GM19023 (cell line): ENCODE results near the gene CDK11B.
"Not testable (repeated sequence)": the region's sequence is repeated elsewhere in the genome, so short reads cannot be mapped to it uniquely, and the experiment has no call there.

Experiments used
- ATAC-seq: cut with Tn5 transposase; IDR thresholded peaks from one replicate; pipeline ENCODE4 v1.9.1; 2021; ENCODE audit warnings: mild to moderate bottlenecking, moderate library complexity; ENCODE audit not compliant: unreplicated experiment

The CDK11B gene

DNA sequence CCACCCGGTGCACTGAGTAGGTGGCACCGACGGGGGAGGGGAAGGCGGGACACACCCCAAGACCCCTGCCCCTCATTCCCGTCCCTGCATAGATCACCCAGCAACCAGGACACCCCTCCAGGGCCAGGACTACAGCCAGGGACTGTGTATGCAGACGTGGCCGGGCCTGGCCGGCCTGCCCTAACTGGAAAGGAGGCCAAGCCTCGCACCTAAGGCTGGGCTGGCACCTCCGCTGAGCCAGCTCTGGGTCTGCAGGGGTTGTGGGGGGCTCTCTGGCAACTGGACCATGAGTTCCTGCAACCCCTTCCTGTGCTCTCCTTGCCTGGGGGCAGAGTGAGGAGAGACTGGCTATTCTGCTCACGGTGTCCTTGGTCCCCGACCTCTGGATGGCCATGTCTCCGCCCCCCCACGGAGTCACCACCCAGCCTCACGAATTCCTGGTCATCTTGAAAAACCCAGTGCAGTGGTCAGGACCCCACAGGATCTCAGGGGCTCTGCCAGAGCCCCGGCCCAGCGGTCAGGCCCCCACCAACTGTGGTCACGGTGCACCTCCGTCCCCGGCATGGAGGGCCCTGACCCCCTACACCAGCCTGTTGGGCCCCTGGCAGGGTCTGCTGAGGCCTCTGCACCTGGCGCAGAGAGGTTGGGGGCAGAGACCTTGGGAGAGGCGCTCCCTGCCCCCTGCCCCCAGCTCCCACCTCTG, 57.8 kb downstream of the CDK11B start:
- ATAC-seq: no peak

DNA sequence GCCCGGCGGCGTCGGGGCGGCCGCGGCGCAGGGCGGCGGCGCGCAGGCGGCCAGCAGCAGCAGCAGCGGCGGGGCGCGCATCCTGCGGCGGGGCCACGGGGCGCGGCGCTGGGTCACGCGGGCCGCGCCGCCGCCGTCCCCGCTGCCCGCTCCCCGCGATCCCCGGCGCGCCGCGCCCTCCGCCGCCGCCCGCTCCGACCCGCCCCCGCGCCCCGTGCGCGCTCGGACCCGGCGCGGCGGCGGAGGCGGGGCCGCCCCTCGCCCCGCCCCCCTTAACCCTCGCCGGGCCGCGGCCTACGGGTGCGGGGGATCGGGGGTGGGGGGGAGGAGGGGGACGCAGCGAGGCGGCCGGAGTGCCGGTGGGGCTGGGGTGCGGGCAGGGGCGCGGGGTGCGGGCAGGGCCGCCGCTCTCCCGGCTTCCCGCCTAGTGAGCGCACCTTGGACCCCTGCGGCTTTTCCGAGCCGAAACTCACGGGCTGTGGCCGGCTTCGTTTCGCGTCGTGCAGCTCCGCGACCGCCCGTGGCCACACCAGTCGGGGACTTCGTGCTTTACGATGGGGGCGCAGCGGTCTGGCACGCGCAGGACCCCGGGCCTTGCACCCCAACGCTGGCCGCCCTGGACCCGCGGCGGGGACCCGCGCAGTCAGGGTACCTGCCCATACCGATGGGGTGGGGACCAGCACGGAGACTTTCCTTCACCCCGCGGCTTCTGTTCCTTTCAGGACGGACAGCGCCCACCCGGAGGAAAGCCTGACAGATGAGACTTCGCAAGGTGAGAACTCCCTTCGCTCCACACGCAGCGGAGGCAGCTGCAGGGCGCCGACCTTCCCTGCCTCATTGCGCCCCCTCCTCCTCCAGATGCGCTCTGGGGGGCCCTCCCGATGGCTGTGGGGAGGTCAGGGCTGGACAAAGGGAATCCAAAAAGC, 58.6 kb downstream of the CDK11B start, which contains the start of gene FNDC10:
Gene FNDC10, minus strand, starts transcription at position 201 of the 926 bp plus-strand sequence. Its CDS starts 120 bp downstream, at position 81.
- ATAC-seq: no peak

DNA sequence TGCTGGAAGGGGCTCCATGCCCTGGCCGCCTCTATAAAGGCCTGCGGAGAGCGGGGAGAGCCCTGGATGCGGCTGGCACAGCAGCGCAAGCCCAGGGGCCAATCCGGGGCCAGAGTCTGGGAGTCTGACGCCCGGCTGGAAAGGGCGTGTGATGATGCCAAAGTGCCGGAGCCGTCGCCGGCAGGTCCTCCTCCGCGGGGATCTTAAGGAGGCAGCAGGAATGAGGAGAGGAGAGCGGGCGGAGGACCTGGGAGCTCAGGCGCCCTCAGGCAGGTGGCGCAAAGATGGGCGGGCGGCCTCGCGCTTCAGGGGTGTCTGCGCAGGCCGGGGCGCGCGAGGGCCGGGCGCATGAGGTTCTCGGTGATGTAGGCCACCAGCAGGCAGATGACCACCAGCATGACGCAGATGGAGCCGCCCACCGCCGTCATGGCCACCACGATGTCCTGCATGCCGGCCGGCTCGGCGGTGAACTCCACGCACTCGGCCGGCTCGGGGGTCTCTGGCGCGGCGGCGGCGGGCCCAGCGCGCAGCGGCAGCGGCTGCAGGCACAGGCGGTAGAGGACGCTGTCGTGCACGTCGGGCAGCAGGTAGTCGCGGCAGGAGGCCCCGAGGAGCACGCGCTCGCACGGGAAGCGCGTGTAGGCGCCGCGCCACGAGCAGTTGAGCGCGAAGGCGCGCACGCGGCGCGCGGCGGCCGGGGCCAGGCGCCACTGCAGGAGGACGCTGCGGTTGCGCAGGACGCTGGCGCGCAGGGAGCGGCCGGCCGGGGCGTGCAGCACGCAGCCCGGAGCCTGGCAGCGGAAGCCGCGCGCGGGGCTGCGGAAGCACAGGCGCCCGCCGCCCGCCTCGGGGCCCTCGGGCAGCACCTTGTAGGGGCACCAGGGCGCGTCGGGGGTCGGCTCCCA, 59.5 kb downstream of the CDK11B start:
- no peak for ATAC-seq

- no peak for ATAC-seq
Measured at GRCh38 chr1:1598720-1599029, 60.1 kb downstream of the CDK11B start.

GRCh38 chr1:1598051-1598719, 60.6 kb downstream of the CDK11B start:
- no peak for ATAC-seq

- no peak for ATAC-seq
Measured at GRCh38 chr1:1597275-1597930, 61.4 kb downstream of the CDK11B start.

DNA sequence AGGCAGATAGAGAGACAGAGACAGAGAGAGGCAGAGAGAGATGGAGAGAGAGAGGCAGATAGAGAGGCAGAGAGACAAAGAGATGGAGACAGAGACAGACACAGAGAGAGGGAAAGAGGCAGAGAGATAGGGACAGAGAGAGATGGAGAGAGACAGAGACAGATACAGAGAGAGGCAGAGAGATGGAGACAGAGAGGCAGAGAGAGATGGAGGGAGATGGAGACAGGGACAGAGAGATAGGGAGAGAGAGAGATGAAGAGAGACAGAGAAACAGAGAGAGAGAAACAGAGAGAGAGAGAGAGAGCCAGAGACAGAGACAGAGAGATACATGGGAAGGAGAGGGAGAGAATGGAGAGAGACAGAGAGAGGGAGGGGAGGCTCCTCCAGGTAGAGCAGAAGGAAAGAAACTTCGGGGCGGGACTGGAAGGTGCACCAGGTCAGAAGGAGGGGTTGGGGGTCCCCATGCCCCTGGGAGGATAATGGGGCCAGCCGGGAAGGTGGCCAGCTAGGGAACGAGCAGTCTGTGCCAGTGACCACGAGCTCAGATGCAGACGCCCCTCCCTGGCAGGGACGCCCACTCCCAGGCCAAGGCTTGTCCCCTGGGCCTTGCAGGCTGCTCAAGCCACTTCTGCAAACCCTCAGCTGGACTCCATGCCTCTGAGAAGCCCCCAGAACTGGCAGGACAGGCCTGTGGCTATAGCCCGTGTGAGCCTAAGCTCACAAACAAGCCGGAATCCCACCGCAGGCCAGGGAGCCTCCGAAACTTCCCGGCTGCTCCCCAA, 62.1 kb downstream of the CDK11B start:
- no peak for ATAC-seq

DNA sequence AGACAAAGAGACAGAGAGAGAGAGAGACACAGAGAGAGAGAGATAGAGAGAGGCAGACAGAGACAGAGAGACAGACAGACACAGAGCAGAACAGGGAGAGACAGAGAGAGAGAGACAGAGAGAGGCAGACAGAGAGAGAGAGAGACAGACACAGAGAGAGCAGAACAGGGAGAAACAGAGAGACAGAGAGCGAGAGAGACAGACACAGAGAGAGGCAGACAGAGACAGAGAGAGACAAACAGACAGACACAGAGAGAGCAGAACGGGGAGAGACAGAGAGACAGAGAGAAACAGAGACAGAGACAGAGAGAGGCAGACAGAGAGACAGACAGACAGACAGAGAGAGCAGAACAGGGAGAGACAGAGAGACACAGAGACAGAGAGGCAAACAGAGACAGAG, 63.5 kb downstream of the CDK11B start:
- ATAC-seq: not testable (repeated sequence)

- no peak for ATAC-seq
Measured at GRCh38 chr1:1594602-1595260, 64.1 kb downstream of the CDK11B start.

DNA sequence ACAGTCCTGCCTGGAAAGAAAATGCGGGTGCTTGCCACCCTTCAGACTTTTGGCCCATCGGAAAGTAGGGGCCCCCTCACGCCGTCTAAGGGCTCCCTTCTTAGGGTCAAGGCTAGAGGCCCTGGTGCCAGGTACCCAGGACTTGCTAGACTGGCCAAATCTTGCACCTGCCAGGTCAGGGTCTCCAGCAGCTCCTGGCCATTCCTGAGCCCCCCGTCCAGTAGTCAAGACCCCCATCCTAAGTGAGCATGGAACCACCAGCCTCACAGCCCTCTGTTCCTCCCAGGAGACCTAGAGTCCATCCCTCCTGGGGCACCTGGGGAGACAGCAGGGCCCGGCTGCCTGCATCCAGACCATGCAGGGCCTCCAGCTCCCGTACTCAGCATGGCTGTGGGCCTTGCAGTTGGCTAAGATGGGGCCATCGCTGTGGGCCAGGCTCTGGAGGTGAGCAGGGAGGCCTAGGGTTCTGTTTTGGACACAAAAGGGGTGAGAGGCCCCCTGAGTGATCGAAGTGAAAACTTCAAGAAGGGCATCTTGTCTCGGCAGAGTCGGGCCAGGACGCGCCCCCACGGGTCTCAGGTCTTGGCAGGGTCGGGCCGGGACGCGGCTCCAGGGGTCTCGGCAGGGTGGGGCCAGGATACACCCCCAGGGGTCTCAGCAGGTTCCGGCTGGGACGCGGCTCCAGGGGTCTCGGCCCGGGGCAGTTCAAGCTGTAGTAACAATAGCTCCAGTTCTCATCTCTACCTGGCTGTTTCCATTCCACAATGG, 64.8 kb downstream of the CDK11B start:
- ATAC-seq: no peak

- ATAC-seq: no peak
Measured at GRCh38 chr1:1591452-1591851, 67.4 kb downstream of the CDK11B start.
